Uterus (tissue), 2 donors: ENCODE data around the gene FILIP1.

Experiments
- CTCF ChIP-seq, 4 experiments: fragments of 200-600 bp in 2 of 4; fragments of 450-650 bp in 2 of 4; sonication (generic) in 2 of 4; IDR thresholded peaks; one replicate each; pipeline ENCODE4 v1.5.1; 2016 to 2019; ENCODE audit warnings: antibody characterized with exemption in 4 of 4, mild to moderate bottlenecking in 2 of 4, moderate library complexity in 1 of 4
- POLR2A ChIP-seq, 2 donors: fragments of 450-650 bp; IDR thresholded peaks; one replicate each; pipeline ENCODE4 v1.6.1; 2016; ENCODE audit warnings: antibody characterized with exemption in 2 of 2, mild to moderate bottlenecking in 1 of 2, moderate library complexity in 1 of 2

- TF ChIP-seq POLR2A (IDR thresholded peaks at IDR 0.05): no peak
- no peak for TF ChIP-seq CTCF (IDR thresholded peaks at IDR 0.05)
These were observed 149.1 kb downstream of the FILIP1 start for GRCh38 chr6:75344455-75344854.
